ENCODE data around the gene CYP4V2.

CYP4V2 gene

GRCh38 chr4:186191200-186192065, at the start of gene CYP4V2:
Gene CYP4V2, plus strand, starts transcription at chr4:186191567. Its CDS starts 257 bp downstream, at chr4:186191824.
- DNase-seq: no peak

GRCh38 chr4:186144198-186144945, 47.0 kb upstream of the CYP4V2 start:
- DNase-seq: no peak

- no peak for DNase-seq
These were observed 46.3 kb upstream of the CYP4V2 start for GRCh38 chr4:186144946-186145569.

GRCh38 chr4:186146458-186146857, 44.9 kb upstream of the CYP4V2 start:
- no peak for DNase-seq

GRCh38 chr4:186148336-186148975, 42.9 kb upstream of the CYP4V2 start:
- DNase-seq: no peak

GRCh38 chr4:186149872-186150271, 41.5 kb upstream of the CYP4V2 start:
- DNase-seq: no peak

GRCh38 chr4:186150926-186151325, 40.4 kb upstream of the CYP4V2 start:
- no peak for DNase-seq

GRCh38 chr4:186151499-186151898, 39.9 kb upstream of the CYP4V2 start:
- DNase-seq: no peak

GRCh38 chr4:186158021-186158813, 33.1 kb upstream of the CYP4V2 start:
- no peak for DNase-seq

GRCh38 chr4:186158966-186159365, 32.4 kb upstream of the CYP4V2 start:
- no peak for DNase-seq

- no peak for DNase-seq
These were observed 31.8 kb upstream of the CYP4V2 start for GRCh38 chr4:186159613-186160012.

GRCh38 chr4:186161138-186161537, 30.2 kb upstream of the CYP4V2 start:
- DNase-seq: no peak

- DNase-seq: no peak
These were observed 24.4 kb upstream of the CYP4V2 start for GRCh38 chr4:186166852-186167512.

GRCh38 chr4:186167605-186168004, 23.8 kb upstream of the CYP4V2 start:
- DNase-seq: no peak

- DNase-seq: no peak
These were observed 22.6 kb upstream of the CYP4V2 start for GRCh38 chr4:186168750-186169149.

GRCh38 chr4:186169333-186169944, 21.9 kb upstream of the CYP4V2 start:
- DNase-seq: no peak

GRCh38 chr4:186169945-186170802, 21.2 kb upstream of the CYP4V2 start:
- DNase-seq: no peak

GRCh38 chr4:186170966-186171365, 20.4 kb upstream of the CYP4V2 start:
- no peak for DNase-seq

- DNase-seq: no peak
These were observed 18.8 kb upstream of the CYP4V2 start for GRCh38 chr4:186172546-186172945.

- no peak for DNase-seq
These were observed 3.3 kb upstream of the CYP4V2 start for GRCh38 chr4:186188107-186188506.
